Endothelial cell of umbilical vein (primary cell): Measurements from ENCODE around the gene DAPK3. TPM values are rescaled to one million over a fixed set of nuclear protein-coding genes. Genes with fewer than 3 reads are reported as not detected.

Experiments used
- BruUV-seq: library from RNA; stranded (reverse); fragments of 400-500 nt; replicated peaks from 2 replicates; lab custom pipeline; 2021; lab: Mats Ljungman, UMichigan
- CTCF ChIA-PET: fragments of 300-600, 350-600 bp; sonication (Branson Sonifier 250); formaldehyde crosslinking; loops from one replicate; lab custom pipeline; 2021; ENCODE audit warnings: antibody characterized with exemption, inconsistent platforms; lab: Charles Lee
- POLR2A ChIA-PET: fragments of 300-600, 350-600 bp; sonication (Branson Sonifier 250); formaldehyde crosslinking; loops from one replicate; lab custom pipeline; 2021; ENCODE audit warnings: antibody characterized with exemption, inconsistent platforms; lab: Charles Lee
- DNase-seq: peaks from one replicate; pipeline ENCODE4 v3.0.0-alpha.2; 2011; ENCODE audit warnings: low read depth, low spot score
- FAIRE-seq: peaks from 2 replicates; lab custom pipeline; 2011; peaks lifted over from hg19 to GRCh38; lab: Jason Lieb, UNC
- H2AFZ ChIP-seq: 2 replicates; pipeline ENCODE4 v1.6.0; 2012; ENCODE audit warnings: low read depth, low read length, control low read depth, inconsistent platforms
- H3K27ac ChIP-seq: 2 replicates; pipeline ENCODE4 v1.5.1; 2011; ENCODE audit warnings: low read depth, mild to moderate bottlenecking, control low read depth, low read length, moderate library complexity; ENCODE audit not compliant: insufficient read depth
- H3K27me3 ChIP-seq, 2 experiments: 2 replicates each; pipeline versions ENCODE4 v1.6.0 to v1.6.1; 2011; ENCODE audit warnings: low read length in 2 of 2, mixed read lengths in 1 of 2; ENCODE audit not compliant: control insufficient read depth in 2 of 2, insufficient read depth in 2 of 2
- H3K36me3 ChIP-seq, 2 experiments: 2 replicates in 1 of 2; 3 replicates in 1 of 2; pipeline ENCODE4 v1.5.1; 2011; ENCODE audit warnings: low read length in 2 of 2, mild to moderate bottlenecking in 1 of 2, moderate library complexity in 1 of 2; ENCODE audit not compliant: control insufficient read depth in 2 of 2, insufficient read depth in 2 of 2; ENCODE audit errors: extremely low read depth in 1 of 2
- H3K4me1 ChIP-seq: 3 replicates; pipeline ENCODE4 v1.5.1; 2011; ENCODE audit warnings: mild to moderate bottlenecking, low read length; ENCODE audit not compliant: control insufficient read depth, insufficient read depth; ENCODE audit errors: extremely low read depth
- H3K4me2 ChIP-seq: 2 replicates; pipeline ENCODE4 v1.6.1; 2011; ENCODE audit warnings: low read length, control low read depth, mixed read lengths; ENCODE audit not compliant: insufficient read depth
- H3K4me3 ChIP-seq, 3 experiments: fragments of 200-600 bp in 1 of 3; sonication (generic), shearing (Covaris generic) in 1 of 3; replicated peaks in 1 of 3; 2 replicates each; pipeline ENCODE4 v1.5.1; 2011 to 2016; ENCODE audit warnings: control low read depth in 3 of 3, low read length in 3 of 3, mild to moderate bottlenecking in 2 of 3, inconsistent platforms in 1 of 3, low read depth in 1 of 3, moderate library complexity in 1 of 3; ENCODE audit not compliant: insufficient read depth in 1 of 3
- H3K79me2 ChIP-seq: 2 replicates; pipeline ENCODE4 v1.6.0; 2012; ENCODE audit warnings: low read length, inconsistent platforms; ENCODE audit not compliant: control insufficient read depth, insufficient read depth
- H3K9ac ChIP-seq: replicated peaks from 2 replicates; pipeline ENCODE3; 2011; ENCODE audit warnings: low read length, control low read depth; ENCODE audit not compliant: insufficient read depth; ENCODE audit errors: extremely low read depth
- H3K9me1 ChIP-seq: replicated peaks from 3 replicates; pipeline ENCODE4 v1.6.0; 2011; ENCODE audit warnings: mild to moderate bottlenecking, low read length; ENCODE audit not compliant: control insufficient read depth, insufficient read depth; ENCODE audit errors: extremely low read depth
- H3K9me3 ChIP-seq: replicated peaks from 2 replicates; pipeline ENCODE4 v1.5.1; 2012; ENCODE audit warnings: low read length, inconsistent platforms; ENCODE audit not compliant: control insufficient read depth, insufficient read depth
- H4K20me1 ChIP-seq: replicated peaks from 2 replicates; pipeline ENCODE3; 2011; ENCODE audit warnings: mild to moderate bottlenecking, low read length; ENCODE audit not compliant: control insufficient read depth, insufficient read depth; ENCODE audit errors: extremely low read depth
- EZH2 ChIP-seq: IDR thresholded peaks from 2 replicates; pipeline ENCODE4 v1.6.1; 2012; ENCODE audit warnings: borderline replicate concordance, low read depth, mild to moderate bottlenecking, moderate library complexity, low read length, inconsistent platforms; ENCODE audit not compliant: severe bottlenecking
- GATA2 ChIP-seq: IDR thresholded peaks from 2 replicates; pipeline ENCODE4 v1.7.0; 2011; ENCODE audit warnings: low read depth, mild to moderate bottlenecking, moderate library complexity, mixed read lengths, low read length; ENCODE audit not compliant: insufficient read length, insufficient read depth
- JUN ChIP-seq: IDR thresholded peaks from 2 replicates; pipeline ENCODE4 v1.6.1; 2011; ENCODE audit warnings: borderline replicate concordance, low read depth; ENCODE audit not compliant: insufficient read length, insufficient read depth
- MYC ChIP-seq: IDR thresholded peaks from one replicate; pipeline ENCODE4 v1.6.1; 2011; ENCODE audit warnings: mild to moderate bottlenecking, low read depth, low read length
- dilution Hi-C: fragments of 300-500 bp; cut with MboI; formaldehyde crosslinking; loops from one replicate; pipeline ENCODE4 v1.15.0; 2019; ENCODE audit warnings: low sequenced_read_pairs; ENCODE audit not compliant: extremely low pct_ligation_motif_present
- intact Hi-C: fragments of 100-400 bp; cut with micrococcal nuclease; formaldehyde crosslinking; loops from one replicate; pipeline ENCODE4 v1.10.0; 2022
- polyA plus RNA-seq, 4 experiments: library from polyadenylated mRNA; depleted of rRNA in 3 of 4; stranded (reverse) in 3 of 4; unstranded in 1 of 4; fragments of >200 nt; gene quantifications; 2 replicates each; pipeline versions ENCODE4 v1.2.1 to v1.2.3, GENCODE V29; 2011 to 2012; ENCODE audit warnings: missing spikeins in 1 of 4
- total RNA-seq: library from RNA; stranded (reverse); gene quantifications from 2 replicates; pipeline ENCODE4 v1.2.3, GENCODE V29; 2021
- TF ChIP-seq, protein P1 (sequence below): IDR thresholded peaks from 2 replicates; pipeline ENCODE4 v1.6.1; 2011; ENCODE audit not compliant: insufficient read depth, insufficient read length
- TF ChIP-seq, protein P2 (sequence below), 2 donors: IDR thresholded peaks; 1 replicate in 1 of 2; 2 replicates in 1 of 2; pipeline ENCODE4 v1.5.1; 2011; ENCODE audit warnings: low read length in 2 of 2, mild to moderate bottlenecking in 2 of 2, moderate library complexity in 2 of 2, control low read depth in 1 of 2, inconsistent platforms in 1 of 2, low read depth in 1 of 2; ENCODE audit not compliant: insufficient read depth in 1 of 2; ENCODE audit errors: extremely low read depth in 1 of 2

DAPK3 gene
- total and polyA plus RNA-seq, 2 donors (not counting 3 experiments of a cell fraction or from before 2014, with no cell fraction given), result 157 to 175 TPM

DNA sequence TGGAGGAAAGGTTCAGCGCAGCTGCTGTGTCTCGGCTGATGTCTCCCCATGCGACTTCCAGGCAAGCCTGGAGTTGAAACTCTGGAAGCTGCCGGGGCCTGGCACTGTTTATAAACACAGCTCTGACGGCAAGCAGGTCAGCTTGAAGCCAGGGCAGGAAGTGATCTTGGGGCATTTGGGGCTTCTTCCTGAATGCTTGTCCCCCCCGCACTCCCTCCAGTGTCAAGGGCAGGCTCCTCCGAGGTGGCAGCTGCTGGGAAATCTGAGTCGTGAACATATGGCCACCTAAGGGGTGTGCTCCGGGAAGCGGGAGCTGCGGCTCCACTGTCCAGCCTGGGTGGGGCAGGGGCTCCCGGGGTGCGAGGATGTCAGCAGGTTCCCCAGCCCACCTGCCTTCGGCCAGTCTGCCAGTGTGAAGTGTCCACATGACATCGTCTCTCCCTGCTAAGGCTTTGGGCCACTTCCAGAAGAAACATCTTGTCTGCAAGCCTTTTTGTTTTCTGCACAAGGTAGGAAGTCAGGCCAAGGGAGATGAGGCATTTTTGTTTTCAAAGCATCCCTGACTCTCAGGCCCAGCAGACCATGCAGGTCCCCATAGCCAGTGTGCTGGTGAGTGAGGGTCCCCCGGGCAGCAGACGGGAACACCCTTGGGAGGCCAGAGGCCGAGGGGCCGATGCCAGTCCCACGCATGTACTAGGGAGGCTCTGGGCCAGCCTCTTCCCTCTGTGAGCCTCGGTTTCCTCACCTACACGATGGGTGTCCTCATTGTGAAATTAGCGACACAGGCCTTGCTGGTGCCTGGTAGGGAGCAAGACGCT is 39.3 kb upstream of the DAPK3 start:
- Histone ChIP-seq H3K27me3 (no peaks in the 10 kb centered on the region), H3K9me3 (no peaks in the 10 kb centered on the region), H3K4me2 (no peak overlapping the region), H3K9ac (no peak overlapping the region), H2AFZ (no peak overlapping the region), H3K4me1 (peaks cover 13% of the 10 kb centered on the region), H3K9me1 (no peaks in the 10 kb centered on the region), H3K4me3 (no peak overlapping the region), H3K36me3 (peaks cover 2 to 30% of the 10 kb centered on the region in 2 experiments), H3K79me2 (peaks cover 38% of the 10 kb centered on the region), H4K20me1 (no peaks in the 10 kb centered on the region), H3K27ac (no peak overlapping the region)
- FAIRE-seq (no peak), DNase-seq (no peak)
- intact Hi-C loops (loop anchor here (5.0 kb wide), 1 partner anchor 52 kb away; no protein-coding TSS in a partner anchor), dilution Hi-C loops (no loop called here)
- no TSS peak for BruUV-seq
- TF ChIP-seq, protein P1, sequence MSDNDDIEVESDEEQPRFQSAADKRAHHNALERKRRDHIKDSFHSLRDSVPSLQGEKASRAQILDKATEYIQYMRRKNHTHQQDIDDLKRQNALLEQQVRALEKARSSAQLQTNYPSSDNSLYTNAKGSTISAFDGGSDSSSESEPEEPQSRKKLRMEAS, result no peak
- no peak for TF ChIP-seq JUN
- no peak for TF ChIP-seq MYC
- TF ChIP-seq GATA2, result no peak
- TF ChIP-seq, protein P2, sequence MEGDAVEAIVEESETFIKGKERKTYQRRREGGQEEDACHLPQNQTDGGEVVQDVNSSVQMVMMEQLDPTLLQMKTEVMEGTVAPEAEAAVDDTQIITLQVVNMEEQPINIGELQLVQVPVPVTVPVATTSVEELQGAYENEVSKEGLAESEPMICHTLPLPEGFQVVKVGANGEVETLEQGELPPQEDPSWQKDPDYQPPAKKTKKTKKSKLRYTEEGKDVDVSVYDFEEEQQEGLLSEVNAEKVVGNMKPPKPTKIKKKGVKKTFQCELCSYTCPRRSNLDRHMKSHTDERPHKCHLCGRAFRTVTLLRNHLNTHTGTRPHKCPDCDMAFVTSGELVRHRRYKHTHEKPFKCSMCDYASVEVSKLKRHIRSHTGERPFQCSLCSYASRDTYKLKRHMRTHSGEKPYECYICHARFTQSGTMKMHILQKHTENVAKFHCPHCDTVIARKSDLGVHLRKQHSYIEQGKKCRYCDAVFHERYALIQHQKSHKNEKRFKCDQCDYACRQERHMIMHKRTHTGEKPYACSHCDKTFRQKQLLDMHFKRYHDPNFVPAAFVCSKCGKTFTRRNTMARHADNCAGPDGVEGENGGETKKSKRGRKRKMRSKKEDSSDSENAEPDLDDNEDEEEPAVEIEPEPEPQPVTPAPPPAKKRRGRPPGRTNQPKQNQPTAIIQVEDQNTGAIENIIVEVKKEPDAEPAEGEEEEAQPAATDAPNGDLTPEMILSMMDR (IDR thresholded peaks at IDR 0.05; ENCODE audit: extremely low read depth in 1 of 2, insufficient read depth in 1 of 2, low read depth in 1 of 2, low read length in 2 of 2), result no peak
- no peak for TF ChIP-seq EZH2
- ChIA-PET POLR2A (no interaction called here), CTCF (no interaction called here)
